OCI-LY3 (cell line): ENCODE measurements around the gene SIRPG.

ENCODE experiments used
- EZH2phosphoT487 ChIP-seq: fragments of 200-600 bp; shearing (Covaris generic); IDR thresholded peaks from 2 replicates; pipeline ENCODE4 v1.6.1; 2018; ENCODE audit warnings: antibody characterized with exemption, mixed run types, low read depth
- TF ChIP-seq, protein P1 (sequence below): fragments of 200-600, 300-600 bp; sonication (generic); IDR thresholded peaks from 2 replicates; pipeline ENCODE4 v1.5.1; 2014; ENCODE audit warnings: antibody characterized with exemption, low read length, low read depth

DNA sequence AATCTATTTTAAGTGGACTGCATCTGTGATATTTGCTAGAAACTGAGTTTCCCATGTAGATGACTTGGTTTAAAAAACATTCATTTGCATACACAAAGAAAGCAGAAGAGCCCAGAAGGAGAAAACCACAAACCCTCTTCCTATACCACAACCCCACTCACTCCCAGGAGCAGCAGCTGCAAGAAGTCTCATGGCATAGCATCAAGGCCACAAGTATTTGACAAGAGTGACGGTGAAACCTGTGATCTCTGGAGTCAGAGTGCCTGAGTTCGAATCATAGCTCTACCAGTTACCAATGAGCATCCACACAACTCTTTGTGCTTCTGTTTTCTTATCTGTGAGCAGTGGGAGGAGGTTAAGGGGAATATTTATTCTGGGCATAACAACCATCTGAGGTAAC, 44.7 kb upstream of the SIRPG start:
- TF ChIP-seq, protein P1, sequence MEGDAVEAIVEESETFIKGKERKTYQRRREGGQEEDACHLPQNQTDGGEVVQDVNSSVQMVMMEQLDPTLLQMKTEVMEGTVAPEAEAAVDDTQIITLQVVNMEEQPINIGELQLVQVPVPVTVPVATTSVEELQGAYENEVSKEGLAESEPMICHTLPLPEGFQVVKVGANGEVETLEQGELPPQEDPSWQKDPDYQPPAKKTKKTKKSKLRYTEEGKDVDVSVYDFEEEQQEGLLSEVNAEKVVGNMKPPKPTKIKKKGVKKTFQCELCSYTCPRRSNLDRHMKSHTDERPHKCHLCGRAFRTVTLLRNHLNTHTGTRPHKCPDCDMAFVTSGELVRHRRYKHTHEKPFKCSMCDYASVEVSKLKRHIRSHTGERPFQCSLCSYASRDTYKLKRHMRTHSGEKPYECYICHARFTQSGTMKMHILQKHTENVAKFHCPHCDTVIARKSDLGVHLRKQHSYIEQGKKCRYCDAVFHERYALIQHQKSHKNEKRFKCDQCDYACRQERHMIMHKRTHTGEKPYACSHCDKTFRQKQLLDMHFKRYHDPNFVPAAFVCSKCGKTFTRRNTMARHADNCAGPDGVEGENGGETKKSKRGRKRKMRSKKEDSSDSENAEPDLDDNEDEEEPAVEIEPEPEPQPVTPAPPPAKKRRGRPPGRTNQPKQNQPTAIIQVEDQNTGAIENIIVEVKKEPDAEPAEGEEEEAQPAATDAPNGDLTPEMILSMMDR, result no peak
- TF ChIP-seq EZH2phosphoT487, result no peak
